SH-SY5Y (cell line): ENCODE measurements around the gene PSMC1.

ENCODE experiments used
- GATA2 ChIP-seq: IDR thresholded peaks from 2 replicates; pipeline ENCODE4 v1.6.1; 2011; ENCODE audit warnings: mild to moderate bottlenecking, low read depth, low read length
- GATA3 ChIP-seq: IDR thresholded peaks from 2 replicates; pipeline ENCODE4 v1.6.1; 2011; ENCODE audit warnings: low read depth, mild to moderate bottlenecking, low read length, moderate library complexity

DNA sequence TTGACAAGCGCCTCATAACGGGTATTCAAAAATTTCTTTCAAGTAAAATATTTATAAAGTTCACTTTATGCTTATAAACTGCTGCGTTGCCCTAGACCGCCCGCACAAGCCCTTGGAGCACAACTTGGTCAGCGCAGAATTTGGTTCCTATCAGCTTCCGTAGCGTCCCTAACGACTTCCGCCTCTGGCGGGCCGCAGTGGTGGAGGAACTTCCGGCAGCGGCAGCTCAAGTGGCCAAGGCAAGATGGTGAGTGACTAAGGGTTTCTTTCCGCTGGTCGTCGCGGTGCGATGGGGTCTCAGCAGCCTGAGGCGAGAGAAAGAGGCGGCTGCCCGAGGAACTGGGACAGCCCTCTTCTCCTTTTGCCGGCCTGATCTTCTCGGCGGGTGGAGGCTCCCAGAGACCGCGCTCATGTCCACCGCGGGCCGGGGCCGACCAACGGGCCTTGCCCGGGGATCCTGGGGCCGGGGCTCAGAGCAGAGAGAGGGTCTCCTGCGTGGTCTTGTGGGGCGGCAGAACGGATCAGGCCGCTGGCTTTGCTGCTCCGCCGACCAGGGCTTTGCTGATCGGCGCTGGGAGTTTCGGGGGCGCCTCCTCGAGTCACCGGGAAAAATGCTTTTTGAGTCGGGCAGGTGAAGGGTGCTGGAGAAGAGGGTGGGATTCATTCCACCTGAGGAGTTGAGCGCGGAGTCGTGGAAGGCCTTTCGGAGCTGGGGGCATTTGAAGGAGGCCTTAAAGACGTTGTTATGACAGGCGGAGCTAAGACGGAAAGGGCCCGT is at the start of gene PSMC1:
- TF ChIP-seq GATA2 (no peak), GATA3 (no peak)
